CD14-positive monocyte (primary cell): ENCODE results near the gene UBE2D1. TPM values are rescaled to one million over a fixed set of nuclear protein-coding genes. Genes with fewer than 3 reads are reported as not detected.

Experiments used
- DNase-seq, 3 donors: peaks; one replicate each; pipeline ENCODE4 v3.0.0-alpha.2; 2011 to 2022
- H2AFZ ChIP-seq: 2 replicates; pipeline ENCODE4 v1.6.0; 2012; ENCODE audit warnings: mild to moderate bottlenecking, low read depth, low read length, inconsistent platforms; ENCODE audit not compliant: insufficient read depth, poor library complexity, severe bottlenecking
- H3K27ac ChIP-seq, 2 donors: 1 replicate in 1 of 2; 2 replicates in 1 of 2; pipeline ENCODE4 v1.5.1; 2012 to 2013; ENCODE audit warnings: low read length in 2 of 2, control low read depth in 1 of 2, inconsistent platforms in 1 of 2, low read depth in 1 of 2, mild to moderate bottlenecking in 1 of 2
- H3K27me3 ChIP-seq, 2 donors: one replicate each; pipeline versions ENCODE4 v1.6.0 to v1.6.1; 2011 to 2013; ENCODE audit warnings: low read length in 2 of 2; ENCODE audit not compliant: control insufficient read depth in 2 of 2, insufficient read depth in 2 of 2
- H3K36me3 ChIP-seq, 2 donors: replicated peaks in 1 of 2; 1 replicate in 1 of 2; 2 replicates in 1 of 2; pipeline versions ENCODE4 v1.5.1 to v1.6.1; 2012 to 2013; ENCODE audit warnings: low read length in 2 of 2, control low read depth in 1 of 2, inconsistent platforms in 1 of 2, mild to moderate bottlenecking in 1 of 2; ENCODE audit not compliant: insufficient read depth in 2 of 2, control insufficient read depth in 1 of 2
- H3K4me1 ChIP-seq, 2 donors: 1 replicate in 1 of 2; 2 replicates in 1 of 2; pipeline versions ENCODE4 v1.5.1 to v1.6.1; 2012 to 2013; ENCODE audit warnings: low read length in 2 of 2, control low read depth in 1 of 2, inconsistent platforms in 1 of 2, mild to moderate bottlenecking in 1 of 2, moderate library complexity in 1 of 2; ENCODE audit not compliant: insufficient read depth in 2 of 2, control insufficient read depth in 1 of 2
- H3K4me2 ChIP-seq: replicated peaks from 2 replicates; pipeline ENCODE3; 2012; ENCODE audit warnings: low read length, moderate library complexity, mild to moderate bottlenecking; ENCODE audit not compliant: poor library complexity, severe bottlenecking; ENCODE audit errors: extremely low read depth
- H3K4me3 ChIP-seq, 3 experiments: fragments of 200-600 bp in 1 of 3; sonication (generic) in 1 of 3; replicated peaks in 1 of 3; 1 replicate in 2 of 3; 2 replicates in 1 of 3; pipeline ENCODE4 v1.5.1; 2011 to 2013; ENCODE audit warnings: low read length in 3 of 3, mild to moderate bottlenecking in 3 of 3, control low read depth in 2 of 3, low read depth in 2 of 3, inconsistent platforms in 1 of 3, moderate library complexity in 1 of 3
- H3K79me2 ChIP-seq: 2 replicates; pipeline ENCODE4 v1.6.0; 2012; ENCODE audit warnings: mild to moderate bottlenecking, control low read depth, inconsistent platforms, low read length, moderate library complexity; ENCODE audit not compliant: insufficient read depth
- H3K9ac ChIP-seq: 2 replicates; pipeline ENCODE4 v1.6.0; 2017; ENCODE audit warnings: low read length, mild to moderate bottlenecking; ENCODE audit not compliant: insufficient read depth, poor library complexity, severe bottlenecking
- H3K9me3 ChIP-seq, 2 donors: replicated peaks in 1 of 2; 1 replicate in 1 of 2; 2 replicates in 1 of 2; pipeline versions ENCODE4 v1.5.1 to v1.6.1; 2012 to 2013; ENCODE audit warnings: low read length in 2 of 2, control low read depth in 1 of 2; ENCODE audit not compliant: control insufficient read depth in 1 of 2, insufficient read depth in 1 of 2
- H4K20me1 ChIP-seq: 2 replicates; pipeline ENCODE4 v1.6.0; 2012; ENCODE audit warnings: mild to moderate bottlenecking, low read length, control low read depth, moderate library complexity; ENCODE audit not compliant: insufficient read depth
- H3K27ac Mint-ChIP-seq, 7 donors: one replicate each; pipeline ENCODE4 v1.8.0; 2020; ENCODE audit warnings: mild to moderate bottlenecking in 7 of 7, mixed read lengths in 7 of 7, moderate library complexity in 6 of 7, inconsistent platforms in 2 of 7
- H3K27me3 Mint-ChIP-seq, 3 donors: one replicate each; pipeline ENCODE4 v1.8.0; 2021 to 2022; ENCODE audit warnings: low read depth in 3 of 3, mild to moderate bottlenecking in 3 of 3, mixed read lengths in 3 of 3, moderate library complexity in 3 of 3, inconsistent platforms in 1 of 3
- H3K36me3 Mint-ChIP-seq, 2 donors: one replicate each; pipeline ENCODE4 v1.8.0; 2020; ENCODE audit warnings: mixed read lengths in 2 of 2, inconsistent platforms in 1 of 2, mild to moderate bottlenecking in 1 of 2
- H3K4me1 Mint-ChIP-seq: one replicate; pipeline ENCODE4 v1.8.0; 2020; ENCODE audit warnings: mild to moderate bottlenecking, mixed read lengths
- H3K4me3 Mint-ChIP-seq, 2 donors: one replicate each; pipeline ENCODE4 v1.8.0; 2020; ENCODE audit warnings: mild to moderate bottlenecking in 2 of 2, mixed read lengths in 2 of 2, moderate library complexity in 1 of 2
- H3K9me3 Mint-ChIP-seq, 7 donors: one replicate each; pipeline ENCODE4 v1.8.0; 2020 to 2022; ENCODE audit warnings: mixed read lengths in 7 of 7, mild to moderate bottlenecking in 6 of 7, moderate library complexity in 6 of 7, inconsistent platforms in 2 of 7
- WGBS: methylation state at CpG from one replicate; pipeline ENCODE4 v1.1.5; 2013; ENCODE audit warnings: missing lambda C conversion rate; ENCODE audit not compliant: insufficient coverage; 5-methylcytosine and 5-hydroxymethylcytosine counted together
- intact Hi-C, 2 donors: fragments of 100-400 bp; cut with micrococcal nuclease; formaldehyde crosslinking; loops; one replicate each; pipeline versions ENCODE4 v1.15.0 to v1.15.1; 2023
- polyA plus RNA-seq, 3 donors: library from polyadenylated mRNA; depleted of rRNA in 1 of 3; unstranded in 2 of 3; stranded (reverse) in 1 of 3; fragments of 300-500 nt in 2 of 3; fragments of >200 nt in 1 of 3; fragmentation: Illumina TruSeq in 2 of 3; gene quantifications; 1 replicate in 2 of 3; 2 replicates in 1 of 3; pipeline ENCODE4 v1.2.3, GENCODE V29; 2012 to 2021
- TF ChIP-seq, protein P1 (sequence below): fragments of 200-600 bp; IDR thresholded peaks from one replicate; pipeline ENCODE4 v1.8.0; 2022; ENCODE audit warnings: antibody characterized with exemption, mild to moderate bottlenecking

UBE2D1 gene
- polyA plus RNA-seq, 3 donors = 47.7 to 119 (median 107) TPM

DNA sequence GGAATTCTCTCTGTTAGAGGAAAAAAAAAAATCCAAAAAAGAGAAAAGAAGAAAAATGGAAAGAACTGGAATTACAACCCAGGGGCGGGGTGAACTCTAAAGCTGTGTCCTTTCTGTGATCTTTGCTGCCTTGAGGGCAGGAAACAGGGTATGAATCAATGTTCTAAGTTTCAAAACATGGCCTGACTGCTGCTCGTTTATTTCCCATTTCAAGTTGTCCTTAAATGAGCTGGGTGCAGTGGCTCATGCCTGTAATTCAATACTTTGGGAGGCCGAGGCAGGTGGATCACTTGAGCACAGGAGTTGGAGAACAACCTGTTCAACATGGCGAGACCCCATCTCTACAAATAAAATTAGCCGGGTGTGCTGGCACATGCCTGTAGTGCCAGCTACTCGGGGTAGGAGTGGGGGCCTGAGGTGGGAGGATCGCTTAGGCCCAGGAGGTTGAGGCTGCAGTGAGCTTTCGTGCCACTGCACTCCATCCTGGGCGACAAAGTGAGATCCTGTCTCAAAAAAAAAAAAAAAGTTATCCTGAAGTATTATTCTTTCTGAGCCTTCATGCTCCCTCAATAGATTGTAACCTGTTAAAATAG lies 25.7 kb downstream of the UBE2D1 start:
- peak overlapping the region in 6 of 7 donors; percentile 27 to 92 (median 78) for H3K27ac Mint-ChIP-seq
- H3K36me3 Mint-ChIP-seq = peaks cover 42 to 46% of the 10 kb centered on the region in 2 donors
- no peak overlapping the region for H3K4me3 ChIP-seq
- no peaks in the 10 kb centered on the region for H3K27me3 Mint-ChIP-seq
- H3K9ac ChIP-seq = no peak overlapping the region
- peaks cover 0 to 3% (median 0%) of the 10 kb centered on the region in 7 donors for H3K9me3 Mint-ChIP-seq
- H3K4me1 ChIP-seq = peaks cover 27 to 49% of the 10 kb centered on the region in 2 donors
- peaks cover 46% of the 10 kb centered on the region for H3K4me1 Mint-ChIP-seq
- peaks cover 37 to 39% of the 10 kb centered on the region in 2 donors for H3K36me3 ChIP-seq
- H3K27ac ChIP-seq = peak overlapping the region; percentile 12 to 42
- no peak overlapping the region for H3K4me2 ChIP-seq
- peak overlapping the region in 1 of 2 donors; percentile 35 for H3K4me3 Mint-ChIP-seq
- DNase-seq = no peak
- 46% methylated on average over 2 of the region's 9 CpGs for WGBS
- peaks cover 62% of the 10 kb centered on the region for H3K79me2 ChIP-seq
- intact Hi-C loops = no loop called here
- peaks cover 67% of the 10 kb centered on the region for H4K20me1 ChIP-seq
- H3K9me3 ChIP-seq = no peaks in the 10 kb centered on the region
- TF ChIP-seq, protein P1, sequence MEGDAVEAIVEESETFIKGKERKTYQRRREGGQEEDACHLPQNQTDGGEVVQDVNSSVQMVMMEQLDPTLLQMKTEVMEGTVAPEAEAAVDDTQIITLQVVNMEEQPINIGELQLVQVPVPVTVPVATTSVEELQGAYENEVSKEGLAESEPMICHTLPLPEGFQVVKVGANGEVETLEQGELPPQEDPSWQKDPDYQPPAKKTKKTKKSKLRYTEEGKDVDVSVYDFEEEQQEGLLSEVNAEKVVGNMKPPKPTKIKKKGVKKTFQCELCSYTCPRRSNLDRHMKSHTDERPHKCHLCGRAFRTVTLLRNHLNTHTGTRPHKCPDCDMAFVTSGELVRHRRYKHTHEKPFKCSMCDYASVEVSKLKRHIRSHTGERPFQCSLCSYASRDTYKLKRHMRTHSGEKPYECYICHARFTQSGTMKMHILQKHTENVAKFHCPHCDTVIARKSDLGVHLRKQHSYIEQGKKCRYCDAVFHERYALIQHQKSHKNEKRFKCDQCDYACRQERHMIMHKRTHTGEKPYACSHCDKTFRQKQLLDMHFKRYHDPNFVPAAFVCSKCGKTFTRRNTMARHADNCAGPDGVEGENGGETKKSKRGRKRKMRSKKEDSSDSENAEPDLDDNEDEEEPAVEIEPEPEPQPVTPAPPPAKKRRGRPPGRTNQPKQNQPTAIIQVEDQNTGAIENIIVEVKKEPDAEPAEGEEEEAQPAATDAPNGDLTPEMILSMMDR = no peak
- no peaks in the 10 kb centered on the region for H3K27me3 ChIP-seq
- no peak overlapping the region for H2AFZ ChIP-seq

DNA sequence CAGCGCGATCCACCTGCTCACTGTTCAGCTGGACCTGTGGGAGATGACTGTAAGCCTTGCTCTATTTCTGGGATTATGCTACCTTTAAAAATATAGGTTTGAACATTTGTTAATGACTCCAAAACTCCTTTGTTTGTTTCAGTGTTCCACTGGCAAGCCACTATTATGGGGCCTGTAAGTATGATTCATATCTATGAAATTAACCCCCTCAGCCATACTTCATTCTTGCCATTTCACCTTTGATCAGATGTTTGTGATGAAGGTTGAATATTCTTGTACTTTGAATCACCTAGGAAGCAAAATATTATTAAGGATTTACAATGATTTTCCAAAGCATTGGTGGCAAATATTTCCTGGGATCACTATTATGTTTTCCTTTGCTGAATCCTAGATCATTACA lies 26.5 kb downstream of the UBE2D1 start:
- Mint-ChIP-seq H3K27ac (no peak overlapping the region), H3K27me3 (no peaks in the 10 kb centered on the region), H3K9me3 (peaks cover 0 to 3% (median 0%) of the 10 kb centered on the region in 7 donors), H3K4me1 (peaks cover 41% of the 10 kb centered on the region), H3K4me3 (no peak overlapping the region), H3K36me3 (peaks cover 42 to 47% of the 10 kb centered on the region in 2 donors)
- Histone ChIP-seq H3K9ac (no peak overlapping the region), H3K27ac (no peak overlapping the region), H2AFZ (no peak overlapping the region), H3K79me2 (peaks cover 54% of the 10 kb centered on the region), H3K4me2 (no peak overlapping the region), H3K4me3 (no peak overlapping the region), H3K4me1 (peaks cover 24 to 41% of the 10 kb centered on the region in 2 donors), H3K27me3 (no peaks in the 10 kb centered on the region), H3K9me3 (no peaks in the 10 kb centered on the region), H4K20me1 (peaks cover 63% of the 10 kb centered on the region), H3K36me3 (peaks cover 40 to 47% of the 10 kb centered on the region in 2 donors)
- TF ChIP-seq, protein P1 = no peak
- DNase-seq = no peak
- WGBS = no CpG with 5 or more reads among the region's 2 CpGs
- intact Hi-C loops = no loop called here
